DND-41 (cell line): ENCODE results near the gene GABBR2.

ENCODE experiments used
- ATAC-seq: fragments of 200-7000 bp; cut with Tn5 transposase; 3 replicates; pipeline ENCODE4 v1.9.1; 2021; ENCODE audit warnings: low read depth; ENCODE audit not compliant: insufficient read depth
- DNase-seq: peaks from one replicate; pipeline ENCODE4 v3.0.0-alpha.2; 2020
- H2AFZ ChIP-seq: 2 replicates; pipeline ENCODE4 v1.6.0; 2012; ENCODE audit warnings: low read depth, low read length
- H3K27ac ChIP-seq: 2 replicates; pipeline ENCODE4 v1.5.1; 2012; ENCODE audit warnings: low read length, inconsistent platforms
- H3K27me3 ChIP-seq: fragments of 200-600 bp; sonication (generic); 2 replicates; pipeline ENCODE4 v1.6.0; 2012; ENCODE audit warnings: low read length, mild to moderate bottlenecking, inconsistent platforms; ENCODE audit not compliant: insufficient read depth, poor library complexity
- H3K36me3 ChIP-seq: 2 replicates; pipeline ENCODE4 v1.5.1; 2012; ENCODE audit warnings: low read length, inconsistent platforms; ENCODE audit not compliant: insufficient read depth
- H3K4me1 ChIP-seq: 2 replicates; pipeline ENCODE4 v1.5.1; 2012; ENCODE audit warnings: mild to moderate bottlenecking, low read length; ENCODE audit not compliant: insufficient read depth
- H3K4me2 ChIP-seq: 2 replicates; pipeline ENCODE4 v1.6.0; 2012; ENCODE audit warnings: mild to moderate bottlenecking, moderate library complexity, low read length, inconsistent platforms; ENCODE audit not compliant: insufficient read depth
- H3K4me3 ChIP-seq, 2 experiments: fragments of 200-600 bp in 1 of 2; shearing (Covaris generic) in 1 of 2; 2 replicates each; pipeline ENCODE4 v1.5.1; 2012 to 2016; ENCODE audit warnings: inconsistent platforms in 2 of 2, low read length in 2 of 2, mild to moderate bottlenecking in 2 of 2, low read depth in 1 of 2, moderate library complexity in 1 of 2
- H3K79me2 ChIP-seq: 2 replicates; pipeline ENCODE4 v1.6.0; 2012; ENCODE audit warnings: low read length, inconsistent platforms; ENCODE audit not compliant: insufficient read depth
- H3K9ac ChIP-seq: 2 replicates; pipeline ENCODE4 v1.6.0; 2012; ENCODE audit warnings: low read depth, mild to moderate bottlenecking, inconsistent platforms, low read length, moderate library complexity
- H3K9me3 ChIP-seq: 2 replicates; pipeline ENCODE4 v1.5.1; 2012; ENCODE audit warnings: low read length, moderate library complexity, mild to moderate bottlenecking, inconsistent platforms; ENCODE audit not compliant: insufficient read depth, severe bottlenecking
- H4K20me1 ChIP-seq: 2 replicates; pipeline ENCODE4 v1.6.0; 2012; ENCODE audit warnings: low read length; ENCODE audit not compliant: insufficient read depth
- EZH2 ChIP-seq: IDR thresholded peaks from 3 replicates; pipeline ENCODE4 v1.6.1; 2012; ENCODE audit warnings: borderline replicate concordance, low read depth, mild to moderate bottlenecking, moderate library complexity, low read length, inconsistent platforms; ENCODE audit not compliant: severe bottlenecking
- TF ChIP-seq, protein P1 (sequence below): IDR thresholded peaks from 2 replicates; pipeline ENCODE4 v1.5.1; 2012; ENCODE audit warnings: borderline replicate concordance, low read length, moderate library complexity, mild to moderate bottlenecking; ENCODE audit not compliant: poor library complexity, severe bottlenecking; ENCODE audit errors: extremely low read depth

GABBR2 gene

GRCh38 chr9:98565152-98566135 lies 143.3 kb downstream of the GABBR2 start:
- no peak overlapping the region for H3K4me2 ChIP-seq
- no peak for TF ChIP-seq EZH2
- TF ChIP-seq, protein P1, sequence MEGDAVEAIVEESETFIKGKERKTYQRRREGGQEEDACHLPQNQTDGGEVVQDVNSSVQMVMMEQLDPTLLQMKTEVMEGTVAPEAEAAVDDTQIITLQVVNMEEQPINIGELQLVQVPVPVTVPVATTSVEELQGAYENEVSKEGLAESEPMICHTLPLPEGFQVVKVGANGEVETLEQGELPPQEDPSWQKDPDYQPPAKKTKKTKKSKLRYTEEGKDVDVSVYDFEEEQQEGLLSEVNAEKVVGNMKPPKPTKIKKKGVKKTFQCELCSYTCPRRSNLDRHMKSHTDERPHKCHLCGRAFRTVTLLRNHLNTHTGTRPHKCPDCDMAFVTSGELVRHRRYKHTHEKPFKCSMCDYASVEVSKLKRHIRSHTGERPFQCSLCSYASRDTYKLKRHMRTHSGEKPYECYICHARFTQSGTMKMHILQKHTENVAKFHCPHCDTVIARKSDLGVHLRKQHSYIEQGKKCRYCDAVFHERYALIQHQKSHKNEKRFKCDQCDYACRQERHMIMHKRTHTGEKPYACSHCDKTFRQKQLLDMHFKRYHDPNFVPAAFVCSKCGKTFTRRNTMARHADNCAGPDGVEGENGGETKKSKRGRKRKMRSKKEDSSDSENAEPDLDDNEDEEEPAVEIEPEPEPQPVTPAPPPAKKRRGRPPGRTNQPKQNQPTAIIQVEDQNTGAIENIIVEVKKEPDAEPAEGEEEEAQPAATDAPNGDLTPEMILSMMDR: no peak
- H3K36me3 ChIP-seq: no peaks in the 10 kb centered on the region
- no peak overlapping the region for H2AFZ ChIP-seq
- H3K9ac ChIP-seq: no peak overlapping the region
- peaks cover 9% of the 10 kb centered on the region for H3K27me3 ChIP-seq
- H3K79me2 ChIP-seq: no peaks in the 10 kb centered on the region
- DNase-seq (no peak), ATAC-seq (no peak)
- H3K4me1 ChIP-seq: no peaks in the 10 kb centered on the region
- H3K27ac ChIP-seq: no peak overlapping the region
- H3K9me3 ChIP-seq: no peaks in the 10 kb centered on the region
- H3K4me3 ChIP-seq: no peak overlapping the region
- no peaks in the 10 kb centered on the region; the same call in 1 of the 2 replicates for H4K20me1 ChIP-seq

DNA sequence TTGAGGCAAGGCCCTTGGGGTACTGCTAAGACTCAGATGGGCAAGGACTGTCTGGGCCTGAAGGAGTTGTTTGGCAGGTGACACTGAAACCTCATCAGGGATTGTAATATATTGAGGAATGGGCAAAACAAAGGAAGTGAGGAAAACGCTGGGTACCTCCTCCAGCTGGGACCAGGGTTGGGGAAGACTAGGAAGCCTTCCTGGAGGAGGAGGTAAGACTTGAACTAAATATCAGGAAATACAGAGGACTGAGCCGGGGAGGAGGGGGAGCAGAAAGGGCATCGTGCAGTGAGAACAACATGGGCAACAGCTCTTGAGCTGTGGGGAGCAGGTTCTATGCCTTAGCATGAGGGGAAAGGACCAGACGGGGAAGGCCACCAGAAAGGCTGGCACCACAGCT lies 144.0 kb downstream of the GABBR2 start:
- no peaks in the 10 kb centered on the region for H3K79me2 ChIP-seq
- no peak overlapping the region for H3K4me3 ChIP-seq
- H3K9me3 ChIP-seq: no peaks in the 10 kb centered on the region
- no peaks in the 10 kb centered on the region for H3K36me3 ChIP-seq
- ATAC-seq (no peak), DNase-seq (no peak)
- H2AFZ ChIP-seq: no peak overlapping the region
- H4K20me1 ChIP-seq: no peaks in the 10 kb centered on the region; the same call in 1 of the 2 replicates
- no peak overlapping the region for H3K4me2 ChIP-seq
- H3K27ac ChIP-seq: no peak overlapping the region
- no peak for TF ChIP-seq EZH2
- TF ChIP-seq, protein P1: no peak
- no peaks in the 10 kb centered on the region for H3K4me1 ChIP-seq
- H3K9ac ChIP-seq: no peak overlapping the region
- H3K27me3 ChIP-seq: peaks cover 5% of the 10 kb centered on the region

DNA sequence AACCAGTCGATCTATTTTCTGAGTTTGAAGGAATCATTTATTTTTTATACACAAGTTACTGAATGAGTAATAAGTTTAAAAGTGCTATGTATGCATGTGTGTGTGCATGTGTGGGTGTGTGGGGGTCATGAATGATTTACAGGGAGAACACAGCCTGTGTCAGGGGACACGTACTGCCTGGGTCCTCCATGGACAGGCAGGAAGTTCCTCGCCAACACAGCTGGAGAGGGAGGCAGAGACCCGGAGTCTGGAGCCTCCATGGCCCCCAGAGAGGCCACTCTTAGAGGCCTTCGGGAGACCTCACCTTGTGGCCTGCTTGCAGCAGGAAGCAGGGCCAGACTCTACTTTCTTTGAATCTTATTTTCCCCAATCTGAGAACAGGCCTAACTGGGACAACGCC lies 144.7 kb downstream of the GABBR2 start:
- no peaks in the 10 kb centered on the region; the same call in 1 of the 2 replicates for H4K20me1 ChIP-seq
- no peak overlapping the region for H3K9ac ChIP-seq
- H2AFZ ChIP-seq: no peak overlapping the region
- H3K4me3 ChIP-seq: no peak overlapping the region
- TF ChIP-seq, protein P1: no peak
- no peak for TF ChIP-seq EZH2
- H3K27me3 ChIP-seq: peaks cover 2% of the 10 kb centered on the region
- ATAC-seq (no peak), DNase-seq (no peak)
- H3K79me2 ChIP-seq: no peaks in the 10 kb centered on the region
- H3K4me2 ChIP-seq: no peak overlapping the region
- H3K4me1 ChIP-seq: no peaks in the 10 kb centered on the region
- no peak overlapping the region for H3K27ac ChIP-seq
- H3K9me3 ChIP-seq: no peaks in the 10 kb centered on the region
- H3K36me3 ChIP-seq: no peaks in the 10 kb centered on the region
